HG03520 (cell line): ENCODE measurements around the gene RAD9B.
A peak's percentile ranks its signal among the peaks of the same experiment; 100 is the strongest.
"Not testable (repeated sequence)": the region's sequence is repeated elsewhere in the genome, so short reads cannot be mapped to it uniquely, and the experiment has no call there.

Source experiments
- ATAC-seq: cut with Tn5 transposase; IDR thresholded peaks from one replicate; pipeline ENCODE4 v1.9.1; 2021; ENCODE audit warnings: mild to moderate bottlenecking, moderate library complexity; ENCODE audit not compliant: unreplicated experiment

The RAD9B gene

GRCh38 chr12:110520876-110521712, 19.0 kb downstream of the RAD9B start:
- not testable (repeated sequence) for ATAC-seq

- ATAC-seq, result no peak
These were observed 26.2 kb downstream of the RAD9B start for GRCh38 chr12:110528277-110528839.

GRCh38 chr12:110530511-110530910, 28.4 kb downstream of the RAD9B start:
- ATAC-seq, result no peak

- ATAC-seq, result peak; percentile 79
These were observed 29.7 kb downstream of the RAD9B start for GRCh38 chr12:110531741-110532333.

GRCh38 chr12:110532644-110533043, 30.5 kb downstream of the RAD9B start:
- ATAC-seq, result no peak

- no peak for ATAC-seq
These were observed 31.5 kb downstream of the RAD9B start for GRCh38 chr12:110533607-110534006.

GRCh38 chr12:110534811-110535210, 32.7 kb downstream of the RAD9B start:
- ATAC-seq, result no peak

GRCh38 chr12:110536834-110537604, 34.9 kb downstream of the RAD9B start:
- no peak for ATAC-seq

GRCh38 chr12:110537605-110538409, 35.7 kb downstream of the RAD9B start:
- ATAC-seq, result no peak

GRCh38 chr12:110538869-110539622, 36.9 kb downstream of the RAD9B start:
- ATAC-seq, result no peak

GRCh38 chr12:110540048-110540447, 37.9 kb downstream of the RAD9B start:
- ATAC-seq, result no peak

GRCh38 chr12:110543252-110543959, 41.3 kb downstream of the RAD9B start:
- ATAC-seq, result no peak

- no peak for ATAC-seq
These were observed 41.8 kb downstream of the RAD9B start for GRCh38 chr12:110543965-110544364.

GRCh38 chr12:110545259-110545658, 43.1 kb downstream of the RAD9B start:
- not testable (repeated sequence) for ATAC-seq

GRCh38 chr12:110545812-110546211, 43.7 kb downstream of the RAD9B start:
- no peak for ATAC-seq

GRCh38 chr12:110546339-110546738, 44.2 kb downstream of the RAD9B start:
- ATAC-seq, result no peak

GRCh38 chr12:110547090-110547489, 45.0 kb downstream of the RAD9B start:
- ATAC-seq, result no peak

- no peak for ATAC-seq
These were observed 46.5 kb downstream of the RAD9B start for GRCh38 chr12:110548678-110549077.

GRCh38 chr12:110549716-110550115, 47.6 kb downstream of the RAD9B start:
- no peak for ATAC-seq
